ENCODE results near the gene GET4.

DNA sequence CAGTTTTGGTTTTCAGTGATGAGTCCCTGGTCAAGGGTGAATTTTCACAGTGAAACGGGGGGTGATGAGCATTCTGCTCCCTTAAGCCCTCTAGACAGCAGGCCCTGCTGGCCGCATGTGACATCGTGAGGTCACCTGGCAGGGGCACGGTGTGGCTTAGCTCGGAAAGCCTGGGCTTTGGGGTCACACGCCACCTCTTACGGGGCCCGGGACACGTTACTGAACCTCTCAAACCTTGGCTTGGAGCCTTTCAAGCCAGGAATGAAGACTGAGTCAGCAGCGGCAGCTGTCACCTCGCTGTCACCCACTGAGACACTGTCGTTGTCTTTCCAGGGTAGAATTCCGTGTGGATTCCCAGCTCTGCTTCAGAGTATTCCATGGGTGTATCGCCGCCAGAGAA is 4.1 kb downstream of the GET4 start:
- TF ChIP-seq, protein P1, sequence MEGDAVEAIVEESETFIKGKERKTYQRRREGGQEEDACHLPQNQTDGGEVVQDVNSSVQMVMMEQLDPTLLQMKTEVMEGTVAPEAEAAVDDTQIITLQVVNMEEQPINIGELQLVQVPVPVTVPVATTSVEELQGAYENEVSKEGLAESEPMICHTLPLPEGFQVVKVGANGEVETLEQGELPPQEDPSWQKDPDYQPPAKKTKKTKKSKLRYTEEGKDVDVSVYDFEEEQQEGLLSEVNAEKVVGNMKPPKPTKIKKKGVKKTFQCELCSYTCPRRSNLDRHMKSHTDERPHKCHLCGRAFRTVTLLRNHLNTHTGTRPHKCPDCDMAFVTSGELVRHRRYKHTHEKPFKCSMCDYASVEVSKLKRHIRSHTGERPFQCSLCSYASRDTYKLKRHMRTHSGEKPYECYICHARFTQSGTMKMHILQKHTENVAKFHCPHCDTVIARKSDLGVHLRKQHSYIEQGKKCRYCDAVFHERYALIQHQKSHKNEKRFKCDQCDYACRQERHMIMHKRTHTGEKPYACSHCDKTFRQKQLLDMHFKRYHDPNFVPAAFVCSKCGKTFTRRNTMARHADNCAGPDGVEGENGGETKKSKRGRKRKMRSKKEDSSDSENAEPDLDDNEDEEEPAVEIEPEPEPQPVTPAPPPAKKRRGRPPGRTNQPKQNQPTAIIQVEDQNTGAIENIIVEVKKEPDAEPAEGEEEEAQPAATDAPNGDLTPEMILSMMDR (IDR thresholded peaks at IDR 0.05) = no peak
- no peak for TF ChIP-seq POLR2A (IDR thresholded peaks at IDR 0.05)
